ENCODE data around the gene ZMIZ1. TPM values are rescaled to one million over a fixed set of nuclear protein-coding genes. Genes with fewer than 3 reads are reported as not detected.

The ZMIZ1 gene
- total RNA-seq, 1 donor from 2014 or later: 6.3 TPM

- Histone ChIP-seq H3K36me3 (ENCODE audit: control insufficient read depth, insufficient read depth, low read length) (peaks cover 3% of the 10 kb centered on the region), H3K4me3 (ENCODE audit: low read depth, low read length) (no peak overlapping the region), H3K27me3 (ENCODE audit: control insufficient read depth, insufficient read depth, low read length) (no peaks in the 10 kb centered on the region)
- no peak for TF ChIP-seq CTCF (IDR thresholded peaks at IDR 0.05; ENCODE audit: insufficient read depth, low read length, severe bottlenecking)
- FAIRE-seq (no peak), DNase-seq (ENCODE audit: low read depth) (no peak)
Measured at GRCh38 chr10:79181698-79182521, 113.1 kb downstream of the ZMIZ1 start.

GRCh38 chr10:79182781-79183467, 114.2 kb downstream of the ZMIZ1 start:
- TF ChIP-seq CTCF (IDR thresholded peaks at IDR 0.05; ENCODE audit: insufficient read depth, low read length, severe bottlenecking): no peak
- peaks cover 7% of the 10 kb centered on the region for H3K36me3 ChIP-seq (ENCODE audit: control insufficient read depth, insufficient read depth, low read length)
- H3K27me3 ChIP-seq (ENCODE audit: control insufficient read depth, insufficient read depth, low read length): no peaks in the 10 kb centered on the region
- FAIRE-seq: peak; percentile 28
- no peak for DNase-seq (ENCODE audit: low read depth)
- no peak overlapping the region for H3K4me3 ChIP-seq (ENCODE audit: low read depth, low read length)

GRCh38 chr10:79183468-79183865, 114.7 kb downstream of the ZMIZ1 start:
- DNase-seq (ENCODE audit: low read depth) (no peak), FAIRE-seq (peak; percentile 55)
- H3K27me3 ChIP-seq (ENCODE audit: control insufficient read depth, insufficient read depth, low read length): no peaks in the 10 kb centered on the region
- H3K4me3 ChIP-seq (ENCODE audit: low read depth, low read length): no peak overlapping the region
- H3K36me3 ChIP-seq (ENCODE audit: control insufficient read depth, insufficient read depth, low read length): peaks cover 7% of the 10 kb centered on the region
- TF ChIP-seq CTCF (IDR thresholded peaks at IDR 0.05; ENCODE audit: insufficient read depth, low read length, severe bottlenecking): no peak

GRCh38 chr10:79184145-79184625, 115.4 kb downstream of the ZMIZ1 start:
- DNase-seq (ENCODE audit: low read depth): peak; percentile 76
- Histone ChIP-seq H3K27me3 (ENCODE audit: control insufficient read depth, insufficient read depth, low read length) (no peaks in the 10 kb centered on the region), H3K4me3 (ENCODE audit: low read depth, low read length) (no peak overlapping the region), H3K36me3 (ENCODE audit: control insufficient read depth, insufficient read depth, low read length) (peaks cover 7% of the 10 kb centered on the region)
- no peak for FAIRE-seq
- TF ChIP-seq CTCF (IDR thresholded peaks at IDR 0.05; ENCODE audit: insufficient read depth, low read length, severe bottlenecking): no peak

- no peaks in the 10 kb centered on the region for H3K27me3 ChIP-seq (ENCODE audit: control insufficient read depth, insufficient read depth, low read length)
- H3K36me3 ChIP-seq (ENCODE audit: control insufficient read depth, insufficient read depth, low read length): peaks cover 7% of the 10 kb centered on the region
Measured at GRCh38 chr10:79184657-79185056, 115.9 kb downstream of the ZMIZ1 start.

More at GRCh38 chr10:79184657-79185056, 115.9 kb downstream of the ZMIZ1 start:
- no peak overlapping the region for H3K4me3 ChIP-seq (ENCODE audit: low read depth, low read length)
- no peak for TF ChIP-seq CTCF (IDR thresholded peaks at IDR 0.05; ENCODE audit: insufficient read depth, low read length, severe bottlenecking)
- FAIRE-seq (no peak), DNase-seq (ENCODE audit: low read depth) (no peak)

All from bronchial epithelial cell (primary cell).